GDM1 (cell line): ENCODE measurements around the gene CMSS1.

Experiments
- DNase-seq: peaks from one replicate; lab custom pipeline; 2025; lab: John Stamatoyannopoulos, UW

Gene CMSS1

DNA sequence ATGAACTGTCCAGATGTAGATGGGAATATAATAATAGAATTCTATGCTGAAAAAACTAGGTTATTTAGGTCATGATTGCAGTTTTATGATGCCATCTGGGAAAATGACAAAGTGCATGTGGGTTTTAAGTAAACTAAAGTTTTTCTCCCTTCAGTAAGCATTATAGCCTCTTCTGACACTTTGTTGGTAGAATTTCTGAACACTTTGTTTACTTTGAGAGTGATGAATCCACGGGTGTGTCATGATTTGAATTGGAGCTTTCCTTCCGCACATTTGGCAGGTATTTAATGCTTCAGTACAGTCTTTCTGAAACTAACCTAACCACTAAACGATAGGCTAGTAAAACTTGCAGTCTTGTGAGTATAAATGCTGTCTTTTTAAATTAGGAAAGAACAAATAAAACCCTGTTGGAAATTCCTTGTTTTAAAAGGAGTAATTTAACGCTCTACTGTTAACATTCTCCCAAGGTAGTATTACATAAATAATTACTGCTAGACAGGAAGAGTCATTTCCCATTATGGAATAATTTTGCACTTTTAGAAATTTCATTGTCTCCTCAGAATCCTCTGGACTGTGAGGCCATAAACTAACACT, 289.7 kb downstream of the CMSS1 start:
- DNase-seq = no peak

DNA sequence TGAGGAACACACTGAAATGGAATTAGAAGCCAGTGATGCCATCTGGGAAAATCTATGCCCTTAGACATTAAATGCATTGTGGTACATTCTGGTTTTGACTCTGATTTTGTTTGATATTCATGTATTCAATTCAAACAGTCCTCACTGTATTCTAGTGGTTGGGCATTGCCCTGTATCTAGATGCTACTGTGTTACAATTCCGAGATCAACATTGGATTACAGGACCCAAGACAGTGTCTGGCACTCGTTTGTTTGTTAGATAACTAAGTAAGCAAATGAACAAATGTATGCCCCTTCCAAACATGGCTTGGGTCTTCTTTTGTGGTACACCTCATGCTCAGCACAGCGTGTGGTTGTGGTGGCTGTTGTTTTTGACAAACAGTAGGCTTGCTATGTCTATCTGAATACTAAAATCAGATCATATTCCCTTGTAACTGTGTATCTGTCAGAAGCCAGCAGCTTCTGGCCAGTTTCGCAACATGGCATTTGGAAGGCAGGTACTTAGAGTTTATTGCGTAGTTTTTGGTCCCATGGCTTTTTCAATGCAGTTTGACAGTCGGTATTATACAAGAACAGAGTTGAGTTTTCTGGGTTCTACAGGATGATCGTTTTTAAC, 290.9 kb downstream of the CMSS1 start:
- DNase-seq = no peak

DNA sequence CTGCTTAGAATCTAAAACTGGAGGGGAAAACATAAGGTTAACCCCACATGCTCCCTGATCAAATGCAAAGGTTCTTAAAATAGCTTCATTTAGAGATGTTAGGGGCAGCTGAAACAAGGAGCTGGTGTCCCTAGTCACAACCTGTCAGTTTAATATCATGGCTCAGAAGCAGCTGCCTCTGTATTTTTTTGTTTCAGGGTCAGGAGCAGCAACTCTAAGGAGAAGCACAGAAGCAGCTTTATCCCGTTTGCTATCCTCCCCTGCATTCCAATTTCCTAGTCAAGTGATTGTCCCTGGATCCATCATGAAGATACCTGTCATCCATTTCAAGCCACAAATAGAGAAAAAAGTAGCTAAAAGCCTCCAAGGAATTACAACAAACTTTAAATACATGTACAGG, 292.5 kb downstream of the CMSS1 start:
- DNase-seq = no peak

DNA sequence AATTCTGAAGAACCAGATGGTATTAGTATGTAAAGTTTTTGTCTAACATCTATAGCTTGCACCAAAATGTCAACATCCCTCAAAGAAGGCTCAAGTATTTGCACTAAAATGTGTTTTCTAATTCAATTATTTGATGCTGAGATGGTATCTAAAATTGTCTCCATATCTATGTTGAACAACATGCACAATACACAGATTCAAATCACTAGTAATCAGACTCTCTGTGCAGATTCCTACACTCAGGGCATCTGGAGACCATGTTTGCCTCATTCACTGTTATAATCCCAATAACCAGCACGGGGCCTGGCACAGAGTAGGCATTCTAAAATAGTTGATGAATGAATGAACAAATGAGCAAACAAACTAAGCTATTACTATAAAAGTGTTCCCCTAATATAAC, 294.1 kb downstream of the CMSS1 start:
- no peak for DNase-seq

DNA sequence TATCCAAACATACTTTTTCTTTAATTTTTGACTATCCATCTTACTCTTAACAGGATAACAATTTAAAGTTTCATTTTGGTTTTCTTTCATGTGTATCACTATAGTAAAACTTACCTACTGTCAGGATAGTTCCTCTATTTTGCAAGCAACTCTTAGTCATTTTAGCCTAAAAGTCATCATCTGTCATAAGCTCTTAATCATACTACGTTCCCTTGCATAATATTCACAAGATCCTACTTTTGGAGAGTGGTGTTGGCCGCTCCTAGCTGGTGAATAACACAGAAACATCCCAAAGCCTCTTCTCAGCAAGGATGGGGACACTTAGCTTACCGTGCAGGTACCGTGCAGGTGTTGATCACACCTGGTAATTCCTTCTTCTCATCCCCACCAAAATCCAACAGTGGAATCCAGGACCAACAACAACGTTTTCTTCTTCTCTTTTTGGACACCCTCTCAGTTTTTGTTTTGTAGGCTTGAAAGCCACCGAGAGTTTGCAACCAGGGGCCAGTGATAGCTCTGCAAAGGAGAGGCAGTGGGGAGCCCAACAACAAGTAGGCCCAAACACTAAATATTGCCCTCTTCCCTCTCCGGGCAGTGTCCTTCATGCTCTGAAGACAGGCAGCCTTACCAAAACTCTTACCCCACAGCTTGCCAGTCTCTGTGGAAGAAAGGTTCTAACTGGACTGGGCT, 296.2 kb downstream of the CMSS1 start:
- no peak for DNase-seq

DNA sequence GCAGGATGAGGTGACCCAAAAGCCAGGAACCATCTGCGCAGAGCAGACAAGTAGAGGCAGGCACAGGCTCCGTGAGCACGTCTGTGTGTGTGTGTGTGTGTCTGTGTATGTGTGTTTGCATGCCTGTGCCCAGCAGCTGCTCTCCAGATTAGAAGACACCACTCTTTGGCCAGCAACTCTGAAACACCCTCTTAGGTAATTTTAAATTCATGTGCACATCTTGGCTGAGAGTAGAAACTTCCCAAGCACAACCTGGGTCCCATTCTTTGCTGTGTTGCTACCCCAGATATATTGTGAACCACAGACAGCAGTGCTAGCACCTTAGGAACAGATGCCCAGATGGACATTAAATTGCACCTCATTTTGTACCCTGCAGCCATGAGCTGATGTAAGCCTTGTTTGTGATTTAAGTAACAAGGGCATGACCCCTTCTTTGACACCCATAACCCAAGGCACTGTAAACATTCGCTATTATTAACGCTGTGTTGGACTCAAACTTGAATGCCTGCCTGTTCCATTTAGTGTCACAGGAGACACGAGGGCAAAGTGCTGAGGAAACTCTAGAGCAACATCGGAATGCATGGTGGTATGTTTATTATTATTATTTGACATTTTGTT, 296.9 kb downstream of the CMSS1 start, which contains the start of gene FILIP1L:
TSS of gene FILIP1L (minus strand) at position 89 of the 618 bp plus-strand sequence.
- DNase-seq = no peak

DNA sequence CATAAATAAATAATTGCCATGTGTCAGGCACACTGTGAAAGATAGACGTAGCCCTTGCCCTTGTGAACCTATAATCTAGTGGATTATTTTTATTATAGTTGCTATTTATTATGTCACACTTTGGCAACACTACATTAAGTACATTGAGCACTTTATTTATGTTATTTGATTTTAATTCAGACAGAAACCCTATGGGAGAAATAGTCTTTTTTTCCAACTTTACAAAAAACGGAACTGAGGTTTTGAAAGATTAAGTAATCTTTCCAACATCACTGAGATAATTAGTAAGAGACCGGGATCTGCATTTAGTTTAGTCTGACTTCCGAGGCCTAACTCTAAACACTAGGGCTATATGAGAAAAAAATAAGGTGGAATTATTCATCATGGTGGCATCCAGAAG, 299.4 kb downstream of the CMSS1 start:
- no peak for DNase-seq

DNA sequence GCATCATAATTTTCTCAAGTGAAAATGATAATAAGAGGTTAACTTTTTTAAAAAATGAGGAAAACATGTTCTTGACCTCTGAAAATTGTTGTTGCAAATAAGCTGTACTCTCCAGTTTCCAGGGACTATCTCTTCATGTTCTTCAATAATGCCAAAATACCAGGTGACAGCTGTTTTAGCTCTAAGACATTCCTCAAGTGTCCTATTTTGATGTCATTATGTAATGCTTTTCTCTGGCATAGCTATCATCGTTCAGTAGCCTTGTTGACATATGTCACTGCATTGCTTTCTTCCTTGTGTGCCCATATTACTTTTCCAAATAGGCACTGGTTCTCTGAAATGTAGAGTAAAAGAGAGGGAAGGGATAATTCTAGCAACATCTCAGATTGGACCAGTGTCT, 302.4 kb downstream of the CMSS1 start:
- DNase-seq = no peak

DNA sequence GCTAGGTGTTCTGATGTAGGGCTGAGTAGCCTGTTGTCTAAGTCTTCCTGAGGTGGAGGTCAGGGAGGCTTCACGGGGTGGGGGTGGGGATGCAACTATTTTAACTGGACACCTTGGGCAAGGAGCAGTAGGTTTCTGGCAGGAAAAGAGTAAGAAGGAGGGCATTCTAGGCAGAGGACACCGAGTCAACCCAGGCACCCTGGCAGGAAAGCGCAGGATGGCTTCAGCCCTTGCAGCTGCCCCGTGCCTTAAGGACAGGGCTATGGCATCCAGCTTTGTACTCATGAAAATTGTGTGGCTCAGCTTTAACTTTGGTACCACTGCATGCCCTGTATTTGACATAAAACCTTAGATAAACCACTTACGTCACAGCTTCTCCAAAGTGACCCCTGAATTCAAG, 303.0 kb downstream of the CMSS1 start:
- no peak for DNase-seq

DNA sequence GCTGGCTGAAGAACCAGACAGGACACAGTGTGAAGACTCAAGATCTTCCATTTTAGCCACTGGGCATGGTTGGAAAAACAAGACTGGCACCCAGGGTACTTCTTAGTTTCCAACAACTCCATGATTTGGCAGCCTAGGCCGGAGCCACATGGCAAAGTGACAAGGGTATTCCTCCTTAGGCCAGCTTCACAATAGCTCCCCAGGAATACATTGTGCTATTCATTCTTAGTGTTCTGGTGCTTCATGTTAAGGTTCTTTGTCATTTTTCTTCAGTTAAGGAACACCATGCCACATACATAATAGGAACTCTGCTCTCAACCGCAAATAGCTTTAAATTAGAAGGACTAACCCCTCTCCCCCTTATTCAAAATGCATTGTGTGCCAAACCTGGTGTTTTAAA, 304.7 kb downstream of the CMSS1 start:
- no peak for DNase-seq

DNA sequence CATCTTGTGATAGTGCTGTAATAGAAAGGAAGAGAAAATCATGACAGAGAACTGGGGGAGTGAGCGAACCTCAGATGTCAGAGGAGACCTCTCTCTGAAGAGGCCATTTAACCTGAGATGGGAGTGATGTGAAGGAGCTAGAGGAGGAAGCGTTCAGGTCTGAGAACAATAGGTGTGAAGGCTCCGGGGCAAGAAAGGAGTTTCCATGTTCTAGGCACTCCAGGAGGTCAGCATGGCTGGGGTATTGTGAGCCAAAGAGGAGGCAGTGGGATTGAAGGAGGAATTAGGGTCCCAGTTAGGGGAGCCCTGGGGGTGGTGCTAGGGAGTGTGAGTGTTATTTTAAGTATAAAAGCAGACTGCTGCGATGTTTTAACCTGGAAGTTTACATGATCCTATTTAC, 305.4 kb downstream of the CMSS1 start:
- no peak for DNase-seq

DNA sequence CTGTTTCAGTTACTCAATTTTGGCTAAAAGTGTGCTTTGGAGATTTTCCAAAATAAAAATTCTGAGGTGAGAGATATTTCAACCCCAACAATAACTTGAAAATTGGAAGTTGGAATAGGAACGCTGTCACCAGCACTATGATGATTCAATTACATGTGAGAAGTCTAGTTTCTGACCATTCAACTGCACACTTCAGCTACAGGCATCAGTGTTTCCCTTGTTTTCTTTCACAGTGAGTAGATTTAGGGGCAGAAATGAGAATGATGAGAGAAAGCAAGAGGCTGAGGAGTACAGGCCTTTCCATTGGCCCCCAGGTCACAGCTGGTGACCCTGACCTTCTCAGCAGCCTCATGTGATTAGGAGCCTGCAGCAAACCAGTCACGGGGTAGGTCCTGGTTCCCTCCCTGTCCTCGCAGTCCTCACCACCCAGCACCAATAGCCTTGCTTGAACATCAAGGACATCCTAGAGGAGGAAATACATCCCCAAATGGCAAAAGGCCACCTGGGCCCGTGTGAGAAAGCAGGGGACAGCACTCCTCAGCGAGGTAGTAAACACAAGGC, 306.6 kb downstream of the CMSS1 start:
- DNase-seq = no peak

DNA sequence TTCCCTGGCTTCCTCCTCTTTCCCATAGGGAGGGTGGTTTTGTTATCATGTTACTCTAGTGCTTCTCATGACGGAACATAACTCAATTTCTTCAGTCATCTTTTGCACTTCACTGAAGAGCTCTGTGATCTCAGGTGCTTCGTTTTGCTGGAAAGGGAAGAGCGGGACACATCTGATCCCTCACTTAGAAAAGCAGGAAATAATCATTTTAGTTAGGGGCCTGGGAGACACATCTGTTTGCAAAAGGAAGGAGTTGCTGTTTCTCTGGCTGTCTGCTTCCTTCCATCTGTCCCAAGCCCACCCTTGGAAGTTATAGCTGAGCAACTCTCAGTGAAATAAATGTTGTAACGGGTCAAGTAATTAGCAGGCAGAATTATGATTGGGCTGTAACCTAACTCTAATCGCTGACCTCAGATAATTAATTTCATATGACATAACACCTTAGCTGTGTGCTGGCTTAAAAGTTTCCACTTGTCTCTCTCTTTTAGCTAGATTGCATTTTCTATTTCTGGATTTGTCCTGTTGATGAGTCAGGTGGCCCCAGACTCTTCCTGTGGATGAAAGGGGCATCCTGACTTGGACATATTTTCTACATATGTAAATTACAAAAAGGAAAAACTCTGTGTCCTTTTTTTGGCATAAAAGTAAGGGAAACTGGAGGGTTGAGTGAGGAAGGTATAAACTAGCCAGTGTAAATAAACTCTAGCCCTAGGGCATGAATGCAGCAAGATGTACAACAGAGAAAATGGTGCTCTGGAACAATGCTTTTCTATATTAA, 307.7 kb downstream of the CMSS1 start:
- DNase-seq = no peak

DNA sequence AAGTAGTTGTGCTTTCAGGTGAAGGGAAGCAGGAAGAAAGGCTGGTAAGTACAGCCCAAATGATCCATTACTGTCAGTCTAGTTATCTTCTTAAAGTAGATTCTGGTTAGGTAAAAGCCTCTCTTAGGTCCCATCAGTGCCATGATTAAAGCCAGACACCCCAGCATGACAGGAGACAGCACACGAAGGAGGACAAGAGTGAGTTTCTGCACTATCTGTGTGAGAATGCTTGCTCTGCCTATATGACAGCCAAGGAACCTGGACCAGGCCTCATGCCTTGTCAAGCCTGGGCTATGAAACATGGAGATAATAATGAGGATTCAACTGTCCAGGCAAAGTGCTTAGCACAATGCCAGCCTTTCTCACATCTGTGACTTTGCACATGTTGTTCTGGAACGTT, 310.1 kb downstream of the CMSS1 start:
- DNase-seq = no peak

DNA sequence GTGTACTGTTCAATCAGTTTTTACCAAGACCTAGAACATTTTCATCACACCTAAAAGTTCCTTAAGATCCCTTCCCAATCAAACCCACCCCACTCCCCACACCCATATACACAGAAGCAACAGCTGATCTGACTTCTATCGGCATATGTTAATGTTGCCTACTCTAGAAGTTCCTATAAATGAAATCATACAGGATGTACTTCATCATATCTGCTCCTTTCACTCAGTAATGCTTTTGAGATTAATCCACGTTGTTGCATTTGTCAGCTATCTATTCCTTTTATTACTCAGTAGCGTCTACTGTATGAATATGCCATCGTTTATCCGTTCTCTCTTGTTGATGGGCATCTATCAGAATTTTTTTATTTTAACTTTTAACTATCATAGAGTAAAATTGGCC, 310.9 kb downstream of the CMSS1 start:
- DNase-seq = no peak

DNA sequence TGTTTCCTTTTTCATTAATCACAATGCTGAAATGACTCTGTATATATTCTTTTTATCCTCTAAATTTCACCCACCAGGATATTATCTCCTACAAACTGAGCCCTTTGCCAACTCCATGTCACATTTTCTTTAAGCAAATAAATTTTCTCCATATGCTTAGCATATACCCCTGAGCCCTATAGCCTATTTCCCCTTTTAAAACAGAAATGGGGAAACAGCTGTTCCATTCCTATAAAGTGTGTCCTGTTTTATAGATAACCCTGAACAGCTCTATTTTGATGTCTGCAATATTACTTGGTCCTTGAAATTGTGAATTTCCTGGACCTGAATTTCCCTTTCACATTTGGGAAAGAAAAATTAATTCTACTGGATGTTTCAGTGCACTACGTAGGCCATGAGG, 312.3 kb downstream of the CMSS1 start:
- peak; percentile 28 for DNase-seq

DNA sequence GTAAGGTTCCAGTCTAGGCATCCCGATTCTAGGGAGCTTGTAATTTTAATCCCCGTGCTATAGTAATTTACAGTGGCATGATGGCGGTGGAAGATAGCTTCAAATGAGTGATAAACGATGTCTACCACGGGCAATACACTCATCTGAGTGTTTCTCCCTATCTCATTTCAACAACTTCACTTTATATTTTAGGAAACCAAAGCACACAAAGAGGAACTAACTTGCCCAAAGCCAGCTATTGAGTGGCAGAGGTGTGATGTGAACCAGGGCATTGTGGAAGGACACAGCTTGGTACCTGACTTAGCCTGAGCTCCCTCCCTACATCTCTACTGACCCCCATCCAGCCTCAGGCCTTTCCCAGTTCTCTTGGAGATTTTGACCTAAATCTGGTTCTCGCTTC, 313.6 kb downstream of the CMSS1 start:
- peak; percentile 16 for DNase-seq

DNA sequence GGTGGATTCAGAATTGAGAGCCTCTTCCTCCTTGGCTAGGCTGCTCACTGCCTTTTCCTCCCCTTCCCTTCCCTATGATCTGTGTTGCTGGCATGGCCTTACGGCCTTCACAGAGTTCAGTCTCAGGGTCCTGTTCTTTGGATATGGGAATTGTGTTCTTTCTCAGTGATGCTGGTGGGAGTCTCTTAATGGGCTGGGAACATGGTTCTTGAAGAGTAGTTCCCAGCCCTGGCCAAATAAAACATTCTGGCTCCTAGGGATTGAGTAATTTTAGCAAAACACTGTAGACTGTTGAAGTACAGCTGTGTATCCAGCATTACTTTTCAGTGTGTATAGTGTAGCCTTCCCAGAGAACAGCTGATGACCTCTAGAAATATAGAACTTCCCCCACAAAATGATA, 319.3 kb downstream of the CMSS1 start:
- no peak for DNase-seq

DNA sequence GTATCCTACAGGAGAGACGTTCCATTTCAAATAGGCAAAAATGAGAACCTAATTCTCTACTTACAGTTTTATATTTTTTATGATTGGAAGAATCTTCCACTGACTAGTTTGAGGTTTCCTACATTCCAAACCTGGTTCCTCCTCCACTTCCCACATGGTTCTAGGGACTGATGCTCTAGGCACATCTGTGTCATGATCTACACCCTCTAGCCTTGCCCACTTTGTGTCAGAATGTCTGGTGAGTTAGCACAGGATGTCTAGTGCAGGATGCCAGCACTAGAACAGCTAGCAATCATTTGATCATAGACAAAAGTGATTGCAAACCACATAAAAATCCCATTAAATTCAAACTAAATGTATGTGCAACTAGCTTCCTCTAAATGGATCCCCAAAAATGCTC, 323.3 kb downstream of the CMSS1 start:
- no peak for DNase-seq

DNA sequence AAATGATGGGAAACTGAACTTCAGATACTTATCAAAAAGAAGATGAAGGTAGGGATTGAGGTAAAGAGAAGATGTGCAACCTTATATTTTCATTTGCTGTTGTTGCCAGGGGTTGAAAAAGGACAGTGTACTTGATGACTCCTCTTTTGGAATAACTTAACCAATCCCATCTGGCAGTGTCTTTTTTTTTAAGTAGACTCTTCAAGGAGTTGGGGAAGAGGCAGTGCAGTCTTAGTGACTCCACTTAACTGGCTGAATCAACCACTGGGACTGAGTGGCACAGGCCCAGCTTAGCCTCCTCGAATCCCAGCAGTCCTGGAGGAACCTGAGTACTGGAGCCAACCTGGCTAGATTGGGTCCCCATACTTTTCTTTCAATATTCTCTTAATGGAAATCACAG, 323.9 kb downstream of the CMSS1 start:
- no peak for DNase-seq

DNA sequence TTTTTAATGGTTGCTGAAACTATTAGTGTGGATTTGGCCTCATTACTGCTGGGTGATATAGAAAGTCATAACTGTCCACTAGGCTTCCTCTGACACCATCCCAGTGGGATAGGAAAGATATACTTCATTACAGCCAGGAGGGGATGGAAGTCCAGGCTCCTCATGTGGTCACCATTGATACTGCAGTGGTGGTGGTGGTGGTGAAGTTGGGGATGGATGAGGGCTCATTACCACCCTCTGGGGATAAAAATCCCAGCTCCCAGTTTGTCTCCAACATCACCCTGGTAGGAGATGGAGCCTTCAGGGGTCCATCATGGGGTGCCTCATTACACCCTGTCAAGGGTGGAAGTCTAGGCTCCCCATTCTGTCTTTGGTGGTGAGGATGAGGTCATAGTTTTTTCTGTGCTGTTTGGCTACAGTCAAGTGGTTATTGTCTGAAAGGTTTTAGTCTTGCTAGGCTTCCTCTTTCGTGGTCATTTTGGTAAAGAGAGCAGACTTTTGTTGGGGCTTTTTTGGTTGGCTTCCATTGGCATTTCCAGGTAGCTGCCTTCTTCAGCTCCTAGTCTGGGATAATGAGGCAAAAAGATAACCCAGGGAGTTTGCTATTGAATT, 326.7 kb downstream of the CMSS1 start:
- DNase-seq = no peak

DNA sequence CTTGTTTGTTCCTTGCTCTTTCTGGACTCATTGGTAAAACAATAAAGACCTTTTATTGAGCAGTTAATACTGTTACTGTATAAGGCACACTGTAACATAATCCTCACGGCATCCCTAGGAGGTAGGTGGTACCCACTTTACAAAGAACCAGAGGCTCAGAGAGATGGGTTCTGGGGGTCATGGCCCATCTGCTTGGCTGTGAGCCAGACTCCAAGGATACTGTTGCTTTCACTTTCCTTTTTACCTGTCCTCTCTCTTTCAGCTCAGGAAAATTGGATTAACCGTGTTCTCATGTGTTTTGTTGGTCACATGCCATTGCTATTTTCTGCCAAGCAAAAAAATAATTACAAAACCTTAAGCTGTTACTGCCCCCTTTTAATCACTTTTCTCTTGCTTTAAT, 331.5 kb downstream of the CMSS1 start:
- DNase-seq = no peak
